GM12878 (cell line): Measurements from ENCODE around the gene JAML. TPM values are rescaled to one million over a fixed set of nuclear protein-coding genes. Genes with fewer than 3 reads are reported as not detected.

Experiments used
- ATAC-seq: fragments of 200-7000 bp; cut with Tn5 transposase; 3 replicates; pipeline ENCODE4 v1.9.1; 2020; ENCODE audit warnings: mild to moderate bottlenecking, moderate library complexity
- BruUV-seq: library from RNA; stranded (reverse); fragments of 400-500 nt; replicated peaks from 2 replicates; lab custom pipeline; 2021; lab: Mats Ljungman, UMichigan
- CTCF ChIA-PET: fragments of 300-600 bp; sonication (Branson Sonifier 250); formaldehyde crosslinking; extraction: SDS; loops from one replicate; lab custom pipeline; 2021; ENCODE audit warnings: inconsistent platforms; lab: Yijun Ruan, JAX
- POLR2A ChIA-PET: fragments of 350-600 bp; formaldehyde crosslinking; extraction: SDS; loops from one replicate; lab custom pipeline; 2021; ENCODE audit warnings: inconsistent platforms; lab: Charles Lee
- RAD21 ChIA-PET: fragments of 300-600 bp; sonication (Branson Sonifier 250); formaldehyde crosslinking; loops from one replicate; lab custom pipeline; 2023; ENCODE audit warnings: antibody characterized with exemption; ENCODE audit not compliant: unreplicated experiment; lab: Charles Lee
- SMC1A ChIA-PET: fragments of 300-600 bp; sonication (Branson Sonifier 250); formaldehyde crosslinking; loops from one replicate; lab custom pipeline; 2023; ENCODE audit not compliant: unreplicated experiment, uncharacterized antibody; lab: Charles Lee
- DNase-seq: peaks from one replicate; pipeline ENCODE4 v3.0.0-alpha.2; 2011; ENCODE audit warnings: low read depth, low spot score
- FAIRE-seq: peaks from 3 replicates; lab custom pipeline; 2011; peaks lifted over from hg19 to GRCh38; lab: Jason Lieb, UNC
- H2AFZ ChIP-seq: 2 replicates; pipeline ENCODE4 v1.6.0; 2011; ENCODE audit warnings: low read depth, low read length, control low read depth; ENCODE audit not compliant: control insufficient read depth
- H3K27ac ChIP-seq: 2 replicates; pipeline ENCODE4 v1.5.1; 2011; ENCODE audit warnings: control low read depth; ENCODE audit not compliant: control insufficient read depth, insufficient read depth
- H3K27me3 ChIP-seq, 2 experiments: replicated peaks in 1 of 2; 2 replicates each; pipeline versions ENCODE4 v1.6.0 to v1.6.1; 2011; ENCODE audit warnings: low read length in 1 of 2; ENCODE audit not compliant: control insufficient read depth in 2 of 2, insufficient read depth in 2 of 2
- H3K36me3 ChIP-seq, 2 experiments: 2 replicates each; pipeline ENCODE4 v1.5.1; 2011; ENCODE audit warnings: low read length in 1 of 2; ENCODE audit not compliant: control insufficient read depth in 2 of 2, insufficient read depth in 2 of 2
- H3K4me1 ChIP-seq: 2 replicates; pipeline ENCODE4 v1.6.1; 2011; ENCODE audit warnings: mild to moderate bottlenecking, low read length, moderate library complexity, mixed read lengths; ENCODE audit not compliant: control insufficient read depth, insufficient read depth
- H3K4me2 ChIP-seq: 2 replicates; pipeline ENCODE4 v1.6.0; 2011; ENCODE audit warnings: control low read depth; ENCODE audit not compliant: control insufficient read depth, insufficient read depth
- H3K4me3 ChIP-seq: fragments of 200-600 bp; sonication (generic); 2 replicates; pipeline ENCODE4 v1.5.1; 2016
- H3K79me2 ChIP-seq: 2 replicates; pipeline ENCODE4 v1.6.0; 2011; ENCODE audit warnings: low read length; ENCODE audit not compliant: control insufficient read depth, insufficient read depth
- H3K9ac ChIP-seq: 2 replicates; pipeline ENCODE4 v1.8.0; 2011; ENCODE audit warnings: low read length, control low read depth, mixed read lengths; ENCODE audit not compliant: control insufficient read depth, insufficient read depth
- H3K9me3 ChIP-seq: replicated peaks from 3 replicates; pipeline ENCODE4 v1.5.1; 2011; ENCODE audit warnings: mild to moderate bottlenecking, low read length; ENCODE audit not compliant: control insufficient read depth, insufficient read depth
- H4K20me1 ChIP-seq: 2 replicates; pipeline ENCODE4 v1.6.0; 2011; ENCODE audit not compliant: control insufficient read depth, insufficient read depth
- BCL3 ChIP-seq: IDR thresholded peaks from 2 replicates; pipeline ENCODE4 v1.6.1; 2011; ENCODE audit warnings: borderline replicate concordance, low read depth, mild to moderate bottlenecking, moderate library complexity, low read length; ENCODE audit not compliant: insufficient read depth, poor library complexity, severe bottlenecking
- IRF4 ChIP-seq: IDR thresholded peaks from 2 replicates; pipeline ENCODE4 v1.6.1; 2011; ENCODE audit warnings: low read depth, low read length
- NR2C1 ChIP-seq: fragments of 450-650 bp; IDR thresholded peaks from 2 replicates; pipeline ENCODE4 v1.6.1; 2017; ENCODE audit warnings: antibody characterized with exemption, mild to moderate bottlenecking, moderate library complexity
- REST ChIP-seq: IDR thresholded peaks from 2 replicates; pipeline ENCODE4 v1.6.1; 2012; ENCODE audit warnings: mild to moderate bottlenecking, low read depth, low read length
- SIX5 ChIP-seq: IDR thresholded peaks from 2 replicates; pipeline ENCODE4 v1.6.1; 2011; ENCODE audit warnings: mild to moderate bottlenecking, low read depth, low read length, moderate library complexity; ENCODE audit not compliant: severe bottlenecking
- SRF ChIP-seq, 2 experiments: IDR thresholded peaks; 2 replicates each; pipeline ENCODE4 v1.6.1; 2011; ENCODE audit warnings: low read depth in 2 of 2, low read length in 2 of 2, mild to moderate bottlenecking in 1 of 2, moderate library complexity in 1 of 2
- STAT3 ChIP-seq: IDR thresholded peaks from 2 replicates; pipeline ENCODE4 v1.6.1; 2011; ENCODE audit warnings: low read depth, low read length, improper control_type of control experiment
- SUPT20H ChIP-seq: IDR thresholded peaks from 2 replicates; pipeline ENCODE4 v1.6.1; 2011; ENCODE audit warnings: low read depth, mild to moderate bottlenecking, low read length, moderate library complexity, borderline replicate concordance; ENCODE audit not compliant: control insufficient read depth
- TBL1XR1 ChIP-seq: IDR thresholded peaks from 2 replicates; pipeline ENCODE4 v1.6.1; 2012; ENCODE audit warnings: low read depth, low read length, improper control_type of control experiment
- USF2 ChIP-seq: IDR thresholded peaks from 2 replicates; pipeline ENCODE4 v1.6.1; 2011; ENCODE audit warnings: low read depth, low read length, improper control_type of control experiment, borderline replicate concordance
- WGBS: methylation state at CpG from one replicate; pipeline ENCODE4 v1.1.6; 2016; ENCODE audit warnings: low lambda C conversion rate; ENCODE audit not compliant: insufficient replicate concordance, insufficient coverage; ENCODE audit errors: missing lambda C conversion rate; 5-methylcytosine and 5-hydroxymethylcytosine counted together
- in situ Hi-C: fragments of 300-500 bp; cut with MboI; formaldehyde crosslinking; loops from 9 replicates; pipeline ENCODE4 v1.14.3; 2018; ENCODE audit warnings: mixed read lengths
- intact Hi-C: fragments of 100-400 bp; cut with micrococcal nuclease; formaldehyde crosslinking; loops from one replicate; pipeline ENCODE4 v1.14.2; 2022; ENCODE audit not compliant: unreplicated experiment
- polyA plus RNA-seq, 11 experiments: library from polyadenylated mRNA; depleted of rRNA in 4 of 11; unstranded in 6 of 11; stranded (reverse) in 5 of 11; fragments of >200 nt; fragmentation: Nextera tagmentation in 4 of 11; fragmentation: Illumina TruSeq in 1 of 11; extraction: Ambion mirVana in 4 of 11; extraction: Trizol in 1 of 11; gene quantifications; 1 replicate in 1 of 11; 2 replicates in 10 of 11; pipeline versions ENCODE4 v1.2.1 to v1.2.3, GENCODE V29; 2011 to 2016; ENCODE audit warnings: inconsistent platforms in 2 of 11, missing spikeins in 2 of 11, low read depth in 1 of 11
- total RNA-seq, 4 experiments: library from RNA; depleted of rRNA in 3 of 4; stranded (reverse); fragments of >200 nt in 3 of 4; fragmentation: Illumina TruSeq in 1 of 4; extraction: Trizol in 1 of 4; gene quantifications; 2 replicates each; pipeline versions ENCODE4 v1.2.1 to v1.2.3, GENCODE V29; 2013 to 2021

JAML gene
- total and polyA plus RNA-seq, 10 of the 15 experiments (the other 5 are each of a cell fraction or from before 2014, with no cell fraction given), result 0.60 to 8.1 (median 3.5) TPM

- no peaks in the 10 kb centered on the region for H3K36me3 ChIP-seq
- H3K27ac ChIP-seq, result no peak overlapping the region
- no peak for ATAC-seq
- H3K9me3 ChIP-seq, result no peaks in the 10 kb centered on the region
- TF ChIP-seq SRF (IDR thresholded peaks at IDR 0.05; ENCODE audit: low read depth in 2 of 2, low read length in 2 of 2) (no peak), REST (no peak), BCL3 (no peak), SIX5 (no peak), STAT3 (no peak), NR2C1 (no peak), IRF4 (no peak), TBL1XR1 (no peak), SUPT20H (no peak), USF2 (no peak)
- no peaks in the 10 kb centered on the region for H3K79me2 ChIP-seq
- no peak overlapping the region for H3K4me2 ChIP-seq
- CTCF ChIA-PET, result interaction anchor here (1.0 to 4.2 kb wide), 3 partner anchors 24 to 127 kb away, joined by 3 to 85 read pairs (median 4); no protein-coding TSS in a partner anchor
- SMC1A ChIA-PET, result interaction anchor here (1.6 kb wide), 2 partner anchors 218 to 361 kb away, joined by 3 read pairs; no protein-coding TSS in a partner anchor
- H3K27me3 ChIP-seq, result peaks cover 1 to 3% of the 10 kb centered on the region in 2 experiments; a peak in 3 of 4 replicates
- WGBS, result 19% methylated on average over 3 of the region's 3 CpGs
- FAIRE-seq, result no peak
- H3K4me3 ChIP-seq, result no peak overlapping the region
- no peaks in the 10 kb centered on the region for H3K4me1 ChIP-seq
- H3K9ac ChIP-seq, result no peak overlapping the region
- in situ Hi-C loops (no loop called here), intact Hi-C loops (no loop called here)
- no peak overlapping the region for H2AFZ ChIP-seq
- no peak for DNase-seq
- no peaks in the 10 kb centered on the region for H4K20me1 ChIP-seq
- RAD21 ChIA-PET, result interaction anchor here (3.8 kb wide), 1 partner anchor 23 kb away, joined by 52 read pairs; no protein-coding TSS in a partner anchor
- POLR2A ChIA-PET, result no interaction called here
- BruUV-seq, result no TSS peak
These were observed 56.1 kb downstream of the JAML start for GRCh38 chr11:118168751-118169150.
